ENCODE data around the gene TNFRSF1A. TPM values are rescaled to one million over a fixed set of nuclear protein-coding genes. Genes with fewer than 3 reads are reported as not detected.
A peak's percentile ranks its signal among the peaks of the same experiment; 100 is the strongest.

The TNFRSF1A gene
- total RNA-seq, 1 donor = 217 TPM

GRCh38 chr12:6326316-6327228 lies 15.3 kb downstream of the TNFRSF1A start:
- peak in 2 of 3 donors; percentile 64 to 81 for DNase-seq (ENCODE audit: low read depth in 2 of 3, low spot score in 2 of 3)

GRCh38 chr12:6324936-6325750 lies 16.7 kb downstream of the TNFRSF1A start:
- DNase-seq (ENCODE audit: low read depth in 2 of 3, low spot score in 2 of 3) = no peak

GRCh38 chr12:6323995-6324711 lies 17.7 kb downstream of the TNFRSF1A start:
- no peak for DNase-seq (ENCODE audit: low read depth in 2 of 3, low spot score in 2 of 3)

- DNase-seq (ENCODE audit: low read depth in 2 of 3, low spot score in 2 of 3) = peak in 2 of 3 donors; percentile 82 to 83
Observed at GRCh38 chr12:6323340-6323994, 18.4 kb downstream of the TNFRSF1A start.

- DNase-seq (ENCODE audit: low read depth in 2 of 3, low spot score in 2 of 3) = no peak
Observed at GRCh38 chr12:6322969-6323339, 18.9 kb downstream of the TNFRSF1A start.

GRCh38 chr12:6322352-6322751 lies 19.5 kb downstream of the TNFRSF1A start:
- DNase-seq (ENCODE audit: low read depth in 2 of 3, low spot score in 2 of 3) = no peak

GRCh38 chr12:6321905-6322304 lies 20.0 kb downstream of the TNFRSF1A start:
- DNase-seq (ENCODE audit: low read depth in 2 of 3, low spot score in 2 of 3) = no peak

GRCh38 chr12:6319446-6319845 lies 22.4 kb downstream of the TNFRSF1A start:
- DNase-seq (ENCODE audit: low read depth in 2 of 3, low spot score in 2 of 3) = no peak

- no peak for DNase-seq (ENCODE audit: low read depth in 2 of 3, low spot score in 2 of 3)
Observed at GRCh38 chr12:6318440-6318879, 23.4 kb downstream of the TNFRSF1A start.

GRCh38 chr12:6317693-6318439 lies 24.0 kb downstream of the TNFRSF1A start:
- no peak for DNase-seq (ENCODE audit: low read depth in 2 of 3, low spot score in 2 of 3)

GRCh38 chr12:6316921-6317692 lies 24.8 kb downstream of the TNFRSF1A start:
- DNase-seq (ENCODE audit: low read depth in 2 of 3, low spot score in 2 of 3) = no peak

- DNase-seq (ENCODE audit: low read depth in 2 of 3, low spot score in 2 of 3) = no peak
Observed at GRCh38 chr12:6315704-6316597, 25.9 kb downstream of the TNFRSF1A start.

- DNase-seq (ENCODE audit: low read depth in 2 of 3, low spot score in 2 of 3) = no peak
Observed at GRCh38 chr12:6315184-6315583, 26.7 kb downstream of the TNFRSF1A start.

- DNase-seq (ENCODE audit: low read depth in 2 of 3, low spot score in 2 of 3) = no peak
Observed at GRCh38 chr12:6314776-6315175, 27.1 kb downstream of the TNFRSF1A start.

- DNase-seq (ENCODE audit: low read depth in 2 of 3, low spot score in 2 of 3) = no peak
Observed at GRCh38 chr12:6313326-6313940, 28.4 kb downstream of the TNFRSF1A start.

- DNase-seq (ENCODE audit: low read depth in 2 of 3, low spot score in 2 of 3) = no peak
Observed at GRCh38 chr12:6312529-6313325, 29.1 kb downstream of the TNFRSF1A start.
